ENCODE data around the gene PDGFRA.
A peak's percentile ranks its signal among the peaks of the same experiment; 100 is the strongest.

The PDGFRA gene

GRCh38 chr4:54274795-54275665 is 45.9 kb downstream of the PDGFRA start:
- Histone ChIP-seq H3K27ac (ENCODE audit: insufficient read depth in 1 of 2, low read depth in 1 of 2, low read length in 2 of 2, poor library complexity in 1 of 2, severe bottlenecking in 2 of 2) (no peak overlapping the region), H3K27me3 (replicated peaks in 2 of 5; ENCODE audit: control insufficient read depth in 4 of 5, insufficient read depth in 5 of 5, low read length in 4 of 5) (no peaks in the 10 kb centered on the region), H3K4me3 (ENCODE audit: control insufficient read depth in 1 of 7, extremely low read depth in 1 of 7, insufficient read depth in 4 of 7, low read depth in 2 of 7, low read length in 6 of 7) (no peak overlapping the region), H3K4me1 (ENCODE audit: control extremely low read depth in 1 of 4, control insufficient read depth in 4 of 4, insufficient read depth in 4 of 4, low read length in 3 of 4) (peaks cover 0 to 18% (median 14%) of the 10 kb centered on the region in 4 experiments), H3K36me3 (ENCODE audit: control insufficient read depth in 4 of 4, insufficient read depth in 4 of 4, low read length in 3 of 4) (no peaks in the 10 kb centered on the region), H3K9me3 (ENCODE audit: control extremely low read depth in 1 of 5, control insufficient read depth in 4 of 5, insufficient read depth in 2 of 5, low read depth in 1 of 5, low read length in 4 of 5) (no peaks in the 10 kb centered on the region)
- no peak for DNase-seq
- ChIA-PET CTCF (interaction anchor here (1.7 kb wide), 1 partner anchor 11 kb away, joined by 3 read pairs; no protein-coding TSS in a partner anchor), POLR2A (no interaction called here)
- WGBS (ENCODE audit: insufficient coverage): no CpG with 5 or more reads among the region's 3 CpGs

GRCh38 chr4:54276641-54277430 is 47.7 kb downstream of the PDGFRA start:
- POLR2A ChIA-PET: no interaction called here
- peak in 1 of 3 donors; percentile 19 for DNase-seq
- peaks cover 3 to 28% (median 25%) of the 10 kb centered on the region in 4 experiments for H3K4me1 ChIP-seq (ENCODE audit: control extremely low read depth in 1 of 4, control insufficient read depth in 4 of 4, insufficient read depth in 4 of 4, low read length in 3 of 4)
- WGBS (ENCODE audit: insufficient coverage): 49% methylated on average over 18 of the region's 20 CpGs
- no peak overlapping the region for H3K27ac ChIP-seq (ENCODE audit: insufficient read depth in 1 of 2, low read depth in 1 of 2, low read length in 2 of 2, poor library complexity in 1 of 2, severe bottlenecking in 2 of 2)
- CTCF ChIA-PET: interaction anchor here (0.6 to 1.6 kb wide), 5 partner anchors 10 to 1973 kb away, joined by 3 read pairs; no protein-coding TSS in a partner anchor
- H3K4me3 ChIP-seq (ENCODE audit: control insufficient read depth in 1 of 7, extremely low read depth in 1 of 7, insufficient read depth in 4 of 7, low read depth in 2 of 7, low read length in 6 of 7): peak overlapping the region in 3 of 7 experiments; percentile 0 to 48 (median 11)
- no peaks in the 10 kb centered on the region for H3K9me3 ChIP-seq (ENCODE audit: control extremely low read depth in 1 of 5, control insufficient read depth in 4 of 5, insufficient read depth in 2 of 5, low read depth in 1 of 5, low read length in 4 of 5)
- no peaks in the 10 kb centered on the region for H3K36me3 ChIP-seq (ENCODE audit: control insufficient read depth in 4 of 4, insufficient read depth in 4 of 4, low read length in 3 of 4)
- H3K27me3 ChIP-seq (replicated peaks in 2 of 5; ENCODE audit: control insufficient read depth in 4 of 5, insufficient read depth in 5 of 5, low read length in 4 of 5): no peaks in the 10 kb centered on the region

GRCh38 chr4:54277691-54278090 is 48.6 kb downstream of the PDGFRA start:
- ChIA-PET POLR2A (no interaction called here), CTCF (interaction anchor here (0.6 to 1.6 kb wide), 4 partner anchors 11 to 1972 kb away, joined by 3 read pairs; no protein-coding TSS in a partner anchor)
- Histone ChIP-seq H3K27ac (ENCODE audit: insufficient read depth in 1 of 2, low read depth in 1 of 2, low read length in 2 of 2, poor library complexity in 1 of 2, severe bottlenecking in 2 of 2) (no peak overlapping the region), H3K4me3 (ENCODE audit: control insufficient read depth in 1 of 7, extremely low read depth in 1 of 7, insufficient read depth in 4 of 7, low read depth in 2 of 7, low read length in 6 of 7) (no peak overlapping the region), H3K9me3 (ENCODE audit: control extremely low read depth in 1 of 5, control insufficient read depth in 4 of 5, insufficient read depth in 2 of 5, low read depth in 1 of 5, low read length in 4 of 5) (peaks cover 0 to 2% (median 0%) of the 10 kb centered on the region in 5 experiments), H3K4me1 (ENCODE audit: control extremely low read depth in 1 of 4, control insufficient read depth in 4 of 4, insufficient read depth in 4 of 4, low read length in 3 of 4) (peaks cover 3 to 33% (median 29%) of the 10 kb centered on the region in 4 experiments), H3K36me3 (ENCODE audit: control insufficient read depth in 4 of 4, insufficient read depth in 4 of 4, low read length in 3 of 4) (no peaks in the 10 kb centered on the region), H3K27me3 (replicated peaks in 2 of 5; ENCODE audit: control insufficient read depth in 4 of 5, insufficient read depth in 5 of 5, low read length in 4 of 5) (no peaks in the 10 kb centered on the region)
- WGBS (ENCODE audit: insufficient coverage): no CpG with 5 or more reads among the region's 1 CpG
- DNase-seq: peak; percentile 17 to 87 (median 78)

GRCh38 chr4:54278216-54278615 is 49.1 kb downstream of the PDGFRA start:
- H3K36me3 ChIP-seq (ENCODE audit: control insufficient read depth in 4 of 4, insufficient read depth in 4 of 4, low read length in 3 of 4): no peaks in the 10 kb centered on the region
- H3K4me1 ChIP-seq (ENCODE audit: control extremely low read depth in 1 of 4, control insufficient read depth in 4 of 4, insufficient read depth in 4 of 4, low read length in 3 of 4): peaks cover 3 to 33% (median 29%) of the 10 kb centered on the region in 4 experiments
- POLR2A ChIA-PET: no interaction called here
- no peaks in the 10 kb centered on the region for H3K27me3 ChIP-seq (replicated peaks in 2 of 5; ENCODE audit: control insufficient read depth in 4 of 5, insufficient read depth in 5 of 5, low read length in 4 of 5)
- H3K9me3 ChIP-seq (ENCODE audit: control extremely low read depth in 1 of 5, control insufficient read depth in 4 of 5, insufficient read depth in 2 of 5, low read depth in 1 of 5, low read length in 4 of 5): peaks cover 0 to 7% (median 1%) of the 10 kb centered on the region in 5 experiments
- no peak overlapping the region for H3K27ac ChIP-seq (ENCODE audit: insufficient read depth in 1 of 2, low read depth in 1 of 2, low read length in 2 of 2, poor library complexity in 1 of 2, severe bottlenecking in 2 of 2)
- WGBS (ENCODE audit: insufficient coverage): 100% methylated on average over 1 of the region's 2 CpGs
- no peak for DNase-seq
- CTCF ChIA-PET: interaction anchor here (1.6 kb wide), 1 partner anchor 11 kb away, joined by 3 read pairs; no protein-coding TSS in a partner anchor
- H3K4me3 ChIP-seq (ENCODE audit: control insufficient read depth in 1 of 7, extremely low read depth in 1 of 7, insufficient read depth in 4 of 7, low read depth in 2 of 7, low read length in 6 of 7): no peak overlapping the region

- Histone ChIP-seq H3K9me3 (ENCODE audit: control extremely low read depth in 1 of 5, control insufficient read depth in 4 of 5, insufficient read depth in 2 of 5, low read depth in 1 of 5, low read length in 4 of 5) (peaks cover 0 to 19% (median 4%) of the 10 kb centered on the region in 5 experiments), H3K27ac (ENCODE audit: insufficient read depth in 1 of 2, low read depth in 1 of 2, low read length in 2 of 2, poor library complexity in 1 of 2, severe bottlenecking in 2 of 2) (no peak overlapping the region), H3K4me1 (ENCODE audit: control extremely low read depth in 1 of 4, control insufficient read depth in 4 of 4, insufficient read depth in 4 of 4, low read length in 3 of 4) (peaks cover 3 to 33% (median 29%) of the 10 kb centered on the region in 4 experiments), H3K4me3 (ENCODE audit: control insufficient read depth in 1 of 7, extremely low read depth in 1 of 7, insufficient read depth in 4 of 7, low read depth in 2 of 7, low read length in 6 of 7) (peak overlapping the region in 2 of 7 experiments; percentile 11 to 30), H3K36me3 (ENCODE audit: control insufficient read depth in 4 of 4, insufficient read depth in 4 of 4, low read length in 3 of 4) (no peaks in the 10 kb centered on the region), H3K27me3 (replicated peaks in 2 of 5; ENCODE audit: control insufficient read depth in 4 of 5, insufficient read depth in 5 of 5, low read length in 4 of 5) (no peaks in the 10 kb centered on the region)
- DNase-seq: peak; percentile 34 to 85 (median 72)
- CTCF ChIA-PET: interaction anchor here (1.0 kb wide), 1 partner anchor 20 kb away, joined by 3 read pairs; no protein-coding TSS in a partner anchor
- 2% methylated on average over 5 of the region's 6 CpGs for WGBS (ENCODE audit: insufficient coverage)
- POLR2A ChIA-PET: no interaction called here
Measured at GRCh38 chr4:54281054-54281766, 52.1 kb downstream of the PDGFRA start.

GRCh38 chr4:54282837-54283236 is 53.7 kb downstream of the PDGFRA start:
- H3K27ac ChIP-seq (ENCODE audit: insufficient read depth in 1 of 2, low read depth in 1 of 2, low read length in 2 of 2, poor library complexity in 1 of 2, severe bottlenecking in 2 of 2): no peak overlapping the region
- H3K36me3 ChIP-seq (ENCODE audit: control insufficient read depth in 4 of 4, insufficient read depth in 4 of 4, low read length in 3 of 4): no peaks in the 10 kb centered on the region
- WGBS (ENCODE audit: insufficient coverage): 100% methylated on average over 2 of the region's 4 CpGs
- peaks cover 3 to 20% (median 17%) of the 10 kb centered on the region in 4 experiments for H3K4me1 ChIP-seq (ENCODE audit: control extremely low read depth in 1 of 4, control insufficient read depth in 4 of 4, insufficient read depth in 4 of 4, low read length in 3 of 4)
- ChIA-PET POLR2A (no interaction called here), CTCF (interaction anchor here (1.3 kb wide), 1 partner anchor 53 kb away, joined by 4 read pairs; no protein-coding TSS in a partner anchor)
- peaks cover 0 to 19% (median 4%) of the 10 kb centered on the region in 5 experiments for H3K9me3 ChIP-seq (ENCODE audit: control extremely low read depth in 1 of 5, control insufficient read depth in 4 of 5, insufficient read depth in 2 of 5, low read depth in 1 of 5, low read length in 4 of 5)
- no peaks in the 10 kb centered on the region for H3K27me3 ChIP-seq (replicated peaks in 2 of 5; ENCODE audit: control insufficient read depth in 4 of 5, insufficient read depth in 5 of 5, low read length in 4 of 5)
- DNase-seq: no peak
- no peak overlapping the region for H3K4me3 ChIP-seq (ENCODE audit: control insufficient read depth in 1 of 7, extremely low read depth in 1 of 7, insufficient read depth in 4 of 7, low read depth in 2 of 7, low read length in 6 of 7)

Measured in common myeloid progenitor, CD34-positive (primary cell).